Measurements from ENCODE around the gene EML5. TPM values are rescaled to one million over a fixed set of nuclear protein-coding genes. Genes with fewer than 3 reads are reported as not detected.
A peak's percentile ranks its signal among the peaks of the same experiment; 100 is the strongest.
"Not testable (repeated sequence)": the region's sequence is repeated elsewhere in the genome, so short reads cannot be mapped to it uniquely, and the experiment has no call there.

Gene EML5
- total RNA-seq, 1 experiment from 2014 or later = 0.37 TPM

GRCh38 chr14:88798156-88798555 is 5.4 kb upstream of the EML5 start:
- H3K4me2 ChIP-seq (ENCODE audit: low read depth, low read length, poor library complexity, severe bottlenecking) = no peak overlapping the region
- peaks cover 3% of the 10 kb centered on the region for H3K4me1 ChIP-seq (ENCODE audit: low read length)
- no peak for DNase-seq
- H3K36me3 ChIP-seq (ENCODE audit: insufficient read depth, low read length) = no peaks in the 10 kb centered on the region
- no peaks in the 10 kb centered on the region for H3K9me2 ChIP-seq (replicated peaks; ENCODE audit: insufficient read depth, low read length)
- no peak overlapping the region for H3K4me3 ChIP-seq (ENCODE audit: low read length)
- H3K9ac ChIP-seq (ENCODE audit: low read length) = no peak overlapping the region
- H3K79me2 ChIP-seq (ENCODE audit: low read length) = no peaks in the 10 kb centered on the region
- H2AFZ ChIP-seq (ENCODE audit: low read length) = no peak overlapping the region
- no peak overlapping the region for H3K27ac ChIP-seq (ENCODE audit: low read length)
- H3K27me3 ChIP-seq (ENCODE audit: low read length) = no peaks in the 10 kb centered on the region
- H4K20me1 ChIP-seq (ENCODE audit: insufficient read depth, low read depth, low read length) = no peaks in the 10 kb centered on the region
- H3K9me3 ChIP-seq (ENCODE audit: low read length) = no peaks in the 10 kb centered on the region

GRCh38 chr14:88793259-88793625 is 489 bp upstream of the EML5 start:
- H3K27me3 ChIP-seq (ENCODE audit: low read length) = no peaks in the 10 kb centered on the region
- H3K79me2 ChIP-seq (ENCODE audit: low read length) = no peaks in the 10 kb centered on the region
- H3K4me2 ChIP-seq (ENCODE audit: low read depth, low read length, poor library complexity, severe bottlenecking) = peak overlapping the region; percentile 87
- H3K4me3 ChIP-seq (ENCODE audit: low read length) = peak overlapping the region; percentile 69
- peak overlapping the region; percentile 71 for H3K9ac ChIP-seq (ENCODE audit: low read length)
- no peaks in the 10 kb centered on the region for H3K9me2 ChIP-seq (replicated peaks; ENCODE audit: insufficient read depth, low read length)
- H4K20me1 ChIP-seq (ENCODE audit: insufficient read depth, low read depth, low read length) = no peaks in the 10 kb centered on the region
- peaks cover 14% of the 10 kb centered on the region for H3K4me1 ChIP-seq (ENCODE audit: low read length)
- no peaks in the 10 kb centered on the region for H3K36me3 ChIP-seq (ENCODE audit: insufficient read depth, low read length)
- no peaks in the 10 kb centered on the region for H3K9me3 ChIP-seq (ENCODE audit: low read length)
- no peak overlapping the region for H3K27ac ChIP-seq (ENCODE audit: low read length)
- H2AFZ ChIP-seq (ENCODE audit: low read length) = peak overlapping the region; percentile 97
- no peak for DNase-seq

GRCh38 chr14:88791629-88792472 is 902 bp downstream of the EML5 start:
- Histone ChIP-seq H3K36me3 (ENCODE audit: insufficient read depth, low read length) (no peaks in the 10 kb centered on the region), H3K4me2 (ENCODE audit: low read depth, low read length, poor library complexity, severe bottlenecking) (peak overlapping the region; percentile 87), H2AFZ (ENCODE audit: low read length) (peak overlapping the region; percentile 97), H3K4me3 (ENCODE audit: low read length) (peak overlapping the region; percentile 69), H3K9ac (ENCODE audit: low read length) (peak overlapping the region; percentile 71), H3K9me2 (replicated peaks; ENCODE audit: insufficient read depth, low read length) (no peaks in the 10 kb centered on the region), H3K9me3 (ENCODE audit: low read length) (no peaks in the 10 kb centered on the region), H3K79me2 (ENCODE audit: low read length) (no peaks in the 10 kb centered on the region), H3K27ac (ENCODE audit: low read length) (no peak overlapping the region), H4K20me1 (ENCODE audit: insufficient read depth, low read depth, low read length) (no peaks in the 10 kb centered on the region), H3K4me1 (ENCODE audit: low read length) (peaks cover 14% of the 10 kb centered on the region), H3K27me3 (ENCODE audit: low read length) (no peaks in the 10 kb centered on the region)
- DNase-seq = no peak

- Histone ChIP-seq H3K4me3 (ENCODE audit: low read length) (no peak overlapping the region), H3K9me2 (replicated peaks; ENCODE audit: insufficient read depth, low read length) (no peaks in the 10 kb centered on the region), H3K36me3 (ENCODE audit: insufficient read depth, low read length) (no peaks in the 10 kb centered on the region), H3K9me3 (ENCODE audit: low read length) (no peaks in the 10 kb centered on the region), H3K9ac (ENCODE audit: low read length) (no peak overlapping the region), H3K4me1 (ENCODE audit: low read length) (peaks cover 14% of the 10 kb centered on the region), H3K27ac (ENCODE audit: low read length) (no peak overlapping the region), H2AFZ (ENCODE audit: low read length) (no peak overlapping the region), H4K20me1 (ENCODE audit: insufficient read depth, low read depth, low read length) (no peaks in the 10 kb centered on the region), H3K79me2 (ENCODE audit: low read length) (no peaks in the 10 kb centered on the region), H3K4me2 (ENCODE audit: low read depth, low read length, poor library complexity, severe bottlenecking) (no peak overlapping the region), H3K27me3 (ENCODE audit: low read length) (no peaks in the 10 kb centered on the region)
- DNase-seq = no peak
These were observed 1.5 kb downstream of the EML5 start for GRCh38 chr14:88791252-88791621.

- no peak overlapping the region for H3K27ac ChIP-seq (ENCODE audit: low read length)
- H3K9ac ChIP-seq (ENCODE audit: low read length) = no peak overlapping the region
- no peaks in the 10 kb centered on the region for H4K20me1 ChIP-seq (ENCODE audit: insufficient read depth, low read depth, low read length)
- H3K4me2 ChIP-seq (ENCODE audit: low read depth, low read length, poor library complexity, severe bottlenecking) = no peak overlapping the region
- H3K27me3 ChIP-seq (ENCODE audit: low read length) = no peaks in the 10 kb centered on the region
- no peaks in the 10 kb centered on the region for H3K9me3 ChIP-seq (ENCODE audit: low read length)
- DNase-seq = no peak
- H3K36me3 ChIP-seq (ENCODE audit: insufficient read depth, low read length) = no peaks in the 10 kb centered on the region
- H3K4me1 ChIP-seq (ENCODE audit: low read length) = peaks cover 14% of the 10 kb centered on the region
- 0 out of 2 replicates have a peak, but pooled peaks cover under 1% of the 10 kb centered on the region for H3K9me2 ChIP-seq (replicated peaks; ENCODE audit: insufficient read depth, low read length)
- no peak overlapping the region for H2AFZ ChIP-seq (ENCODE audit: low read length)
- H3K79me2 ChIP-seq (ENCODE audit: low read length) = no peaks in the 10 kb centered on the region
- H3K4me3 ChIP-seq (ENCODE audit: low read length) = no peak overlapping the region
These were observed 2.1 kb downstream of the EML5 start for GRCh38 chr14:88790501-88791251.

- H3K27ac ChIP-seq (ENCODE audit: low read length); H3K4me3 ChIP-seq (ENCODE audit: low read length); H2AFZ ChIP-seq (ENCODE audit: low read length); H4K20me1 ChIP-seq (ENCODE audit: insufficient read depth, low read depth, low read length); H3K79me2 ChIP-seq (ENCODE audit: low read length); H3K4me2 ChIP-seq (ENCODE audit: low read depth, low read length, poor library complexity, severe bottlenecking); H3K36me3 ChIP-seq (ENCODE audit: insufficient read depth, low read length); H3K9me2 ChIP-seq (replicated peaks; ENCODE audit: insufficient read depth, low read length); DNase-seq; H3K9ac ChIP-seq (ENCODE audit: low read length); H3K27me3 ChIP-seq (ENCODE audit: low read length); H3K9me3 ChIP-seq (ENCODE audit: low read length): not testable (repeated sequence)
- peaks cover 14% of the 10 kb centered on the region for H3K4me1 ChIP-seq (ENCODE audit: low read length)
These were observed 3.2 kb downstream of the EML5 start for GRCh38 chr14:88789573-88789972.

- Histone ChIP-seq H3K4me2 (ENCODE audit: low read depth, low read length, poor library complexity, severe bottlenecking) (no peak overlapping the region), H3K4me1 (ENCODE audit: low read length) (no peaks in the 10 kb centered on the region; the same call in 1 of the 2 replicates), H2AFZ (ENCODE audit: low read length) (no peak overlapping the region), H3K9me3 (ENCODE audit: low read length) (no peaks in the 10 kb centered on the region), H3K9me2 (replicated peaks; ENCODE audit: insufficient read depth, low read length) (0 out of 2 replicates have a peak, but pooled peaks cover 2% of the 10 kb centered on the region), H3K79me2 (ENCODE audit: low read length) (no peaks in the 10 kb centered on the region), H3K36me3 (ENCODE audit: insufficient read depth, low read length) (no peaks in the 10 kb centered on the region), H3K4me3 (ENCODE audit: low read length) (no peak overlapping the region), H4K20me1 (ENCODE audit: insufficient read depth, low read depth, low read length) (no peaks in the 10 kb centered on the region), H3K27ac (ENCODE audit: low read length) (no peak overlapping the region), H3K9ac (ENCODE audit: low read length) (no peak overlapping the region), H3K27me3 (ENCODE audit: low read length) (no peaks in the 10 kb centered on the region; the same call in 1 of the 2 replicates)
- DNase-seq = no peak
These were observed 6.0 kb downstream of the EML5 start for GRCh38 chr14:88786715-88787114.

GRCh38 chr14:88785911-88786310 is 6.8 kb downstream of the EML5 start:
- Histone ChIP-seq H3K27ac (ENCODE audit: low read length) (no peak overlapping the region), H3K4me2 (ENCODE audit: low read depth, low read length, poor library complexity, severe bottlenecking) (no peak overlapping the region)
- no peak for DNase-seq

More at GRCh38 chr14:88785911-88786310, 6.8 kb downstream of the EML5 start:
- no peaks in the 10 kb centered on the region for H3K9me3 ChIP-seq (ENCODE audit: low read length)
- H3K79me2 ChIP-seq (ENCODE audit: low read length) = no peaks in the 10 kb centered on the region
- H3K4me1 ChIP-seq (ENCODE audit: low read length) = no peaks in the 10 kb centered on the region
- no peak overlapping the region for H2AFZ ChIP-seq (ENCODE audit: low read length)
- 0 out of 2 replicates have a peak, but pooled peaks cover 2% of the 10 kb centered on the region for H3K9me2 ChIP-seq (replicated peaks; ENCODE audit: insufficient read depth, low read length)
- H3K9ac ChIP-seq (ENCODE audit: low read length) = no peak overlapping the region
- H3K4me3 ChIP-seq (ENCODE audit: low read length) = no peak overlapping the region
- no peaks in the 10 kb centered on the region for H4K20me1 ChIP-seq (ENCODE audit: insufficient read depth, low read depth, low read length)
- H3K27me3 ChIP-seq (ENCODE audit: low read length) = no peaks in the 10 kb centered on the region; the same call in 1 of the 2 replicates
- H3K36me3 ChIP-seq (ENCODE audit: insufficient read depth, low read length) = no peaks in the 10 kb centered on the region
